ENCODE data around the gene PAPPA. TPM values are rescaled to one million over a fixed set of nuclear protein-coding genes. Genes with fewer than 3 reads are reported as not detected.

Gene PAPPA
- total RNA-seq, 1 donor from 2014 or later: 2.9 TPM

GRCh38 chr9:116280529-116280928, 126.9 kb downstream of the PAPPA start:
- DNase-seq (no peak), ATAC-seq (no peak)
- H3K4me1 ChIP-seq: no peaks in the 10 kb centered on the region
- intact Hi-C loops (cut with DNase I): no loop called here
- no peak overlapping the region for H3K27ac ChIP-seq
- H3K36me3 ChIP-seq: no peaks in the 10 kb centered on the region
- no peaks in the 10 kb centered on the region for H3K9me3 ChIP-seq
- no peak for TF ChIP-seq CTCF (IDR thresholded peaks at IDR 0.05)
- H3K27me3 ChIP-seq: no peaks in the 10 kb centered on the region
- H3K4me3 ChIP-seq: no peak overlapping the region

DNA sequence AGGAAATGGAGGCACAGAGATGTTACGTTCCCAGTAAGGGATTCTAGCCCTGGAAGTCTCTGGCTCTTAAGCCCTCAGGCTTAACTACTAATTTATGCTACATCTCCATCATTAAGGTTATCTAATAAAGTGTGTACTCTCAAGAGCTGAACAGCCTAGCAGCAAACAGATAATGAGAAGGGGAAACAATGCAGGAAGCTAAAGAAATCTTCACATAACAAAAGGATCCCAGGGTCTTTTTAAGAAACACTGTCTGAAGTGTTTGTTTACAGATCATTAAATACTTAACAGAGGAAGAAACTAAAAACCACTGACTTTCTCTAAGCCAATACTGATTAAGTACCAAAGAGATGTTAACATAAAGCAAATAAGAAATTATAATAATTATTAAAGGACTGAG, 129.0 kb downstream of the PAPPA start:
- Histone ChIP-seq H3K4me3 (no peak overlapping the region), H3K4me1 (no peaks in the 10 kb centered on the region), H3K36me3 (no peaks in the 10 kb centered on the region), H3K9me3 (no peaks in the 10 kb centered on the region), H3K27ac (no peak overlapping the region), H3K27me3 (no peaks in the 10 kb centered on the region)
- intact Hi-C loops (cut with DNase I): no loop called here
- DNase-seq (no peak), ATAC-seq (no peak)
- TF ChIP-seq CTCF (IDR thresholded peaks at IDR 0.05): no peak

GRCh38 chr9:116284518-116284917, 130.9 kb downstream of the PAPPA start:
- Histone ChIP-seq H3K4me1 (no peaks in the 10 kb centered on the region), H3K9me3 (no peaks in the 10 kb centered on the region), H3K27me3 (no peaks in the 10 kb centered on the region), H3K36me3 (no peaks in the 10 kb centered on the region), H3K27ac (no peak overlapping the region), H3K4me3 (no peak overlapping the region)
- ATAC-seq (no peak), DNase-seq (no peak)
- TF ChIP-seq CTCF (IDR thresholded peaks at IDR 0.05): no peak
- intact Hi-C loops (cut with DNase I): no loop called here

DNA sequence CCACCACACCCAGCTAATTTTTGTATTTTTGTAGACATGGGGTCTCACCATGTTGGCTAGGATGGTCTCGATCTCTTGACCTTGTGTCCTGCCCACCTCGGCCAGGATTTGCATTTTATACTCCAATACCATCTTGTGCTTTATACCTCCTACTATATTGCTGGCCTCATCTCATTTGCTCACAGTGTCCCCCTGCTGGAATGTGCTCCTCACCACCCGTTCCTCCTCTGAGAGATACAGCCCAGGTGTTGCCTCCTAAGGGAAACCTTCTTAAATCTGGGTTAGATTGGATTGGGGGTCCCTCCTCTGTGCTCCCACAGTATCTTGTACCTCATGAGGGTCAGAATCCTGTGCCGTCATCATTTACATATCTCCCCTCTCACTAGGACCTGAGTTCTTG, 131.7 kb downstream of the PAPPA start:
- no peaks in the 10 kb centered on the region for H3K9me3 ChIP-seq
- H3K27me3 ChIP-seq: no peaks in the 10 kb centered on the region
- ATAC-seq (no peak), DNase-seq (no peak)
- H3K27ac ChIP-seq: no peak overlapping the region
- no peaks in the 10 kb centered on the region for H3K4me1 ChIP-seq
- no peak for TF ChIP-seq CTCF (IDR thresholded peaks at IDR 0.05)
- H3K36me3 ChIP-seq: no peaks in the 10 kb centered on the region
- intact Hi-C loops (cut with DNase I): no loop called here
- H3K4me3 ChIP-seq: no peak overlapping the region

DNA sequence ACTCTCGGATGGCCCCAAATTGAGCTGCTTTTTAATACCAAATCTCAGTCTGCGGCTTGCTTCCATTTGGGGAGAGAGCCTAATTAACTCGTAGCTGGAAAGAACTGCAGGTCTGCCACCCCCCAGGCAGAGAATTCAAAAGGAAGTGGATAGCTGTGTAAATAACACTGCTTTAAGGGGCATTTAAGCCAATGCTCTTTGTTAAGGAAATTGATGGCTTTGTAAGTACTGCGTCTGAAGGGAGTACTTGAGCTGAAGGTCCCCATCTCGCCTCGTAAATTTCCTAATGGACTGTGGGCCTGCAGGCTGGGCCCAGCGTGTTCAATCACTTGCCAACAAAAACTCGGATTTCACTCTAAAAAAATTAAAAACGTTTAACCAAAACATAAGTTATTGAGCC, 132.7 kb downstream of the PAPPA start:
- intact Hi-C loops (cut with DNase I): no loop called here
- H3K27ac ChIP-seq: no peak overlapping the region

More for the DNA sequence above, 132.7 kb downstream of the PAPPA start:
- DNase-seq (no peak), ATAC-seq (no peak)
- Histone ChIP-seq H3K4me1 (no peaks in the 10 kb centered on the region), H3K9me3 (no peaks in the 10 kb centered on the region), H3K27me3 (no peaks in the 10 kb centered on the region), H3K4me3 (no peak overlapping the region), H3K36me3 (no peaks in the 10 kb centered on the region)
- no peak for TF ChIP-seq CTCF (IDR thresholded peaks at IDR 0.05)

Measured in upper lobe of right lung (tissue), 1 donor.